Neural cell (in vitro differentiated cells): ENCODE data around the gene GRID2IP.

ENCODE experiments used
- EP300 ChIP-seq: fragments of 450-650 bp; conservative IDR thresholded peaks from 2 replicates; pipeline ENCODE4 v1.6.1; 2014; ENCODE audit warnings: antibody characterized with exemption, mild to moderate bottlenecking, moderate library complexity; ENCODE audit not compliant: poor library complexity, severe bottlenecking
- EZH2 ChIP-seq: fragments of 200-600, 300-800 bp; shearing (Covaris generic), sonication (generic); IDR thresholded peaks from 2 replicates; pipeline ENCODE4 v1.6.1; 2014; ENCODE audit warnings: antibody characterized with exemption, low read length, borderline replicate concordance, mild to moderate bottlenecking; ENCODE audit not compliant: insufficient read depth, poor library complexity, severe bottlenecking
- POLR2AphosphoS5 ChIP-seq: IDR thresholded peaks from 2 replicates; pipeline ENCODE4 v1.6.1; 2012
- TF ChIP-seq, protein P1 (sequence below): fragments of 450-650 bp; IDR thresholded peaks from 2 replicates; pipeline ENCODE4 v1.5.1; 2014; ENCODE audit warnings: antibody characterized with exemption, mild to moderate bottlenecking, moderate library complexity; ENCODE audit not compliant: poor library complexity, severe bottlenecking

DNA sequence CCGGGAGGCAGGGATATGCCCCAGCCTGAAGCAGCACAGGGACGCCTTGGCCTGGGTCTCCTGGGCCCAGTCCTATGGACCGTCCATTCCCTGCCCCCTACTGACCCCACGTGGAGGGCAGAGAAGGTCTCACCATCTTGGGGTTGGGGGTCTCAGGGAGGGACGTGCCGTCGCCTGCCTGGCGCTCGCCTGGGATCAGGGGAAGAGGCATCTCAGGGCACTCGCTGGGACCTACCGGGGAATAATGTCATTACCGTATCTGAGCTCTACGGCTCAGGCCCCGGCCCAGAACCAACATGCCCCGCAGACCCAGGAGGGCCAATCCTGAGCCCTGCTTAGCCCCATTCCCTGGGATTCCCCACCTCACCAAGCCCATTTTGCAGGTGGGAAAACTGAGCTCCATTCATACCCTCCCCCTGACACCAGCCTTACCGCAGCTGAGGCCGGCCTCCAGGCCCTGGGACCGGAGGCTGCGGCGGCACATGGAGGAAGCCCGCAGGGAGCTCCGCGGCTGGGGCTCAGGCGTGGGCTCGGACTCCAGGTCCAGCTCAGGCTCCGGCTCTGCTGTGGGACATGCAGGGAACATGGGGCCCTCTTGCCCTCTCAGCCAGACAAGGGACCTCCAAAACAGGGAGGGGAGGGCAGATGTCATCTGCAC lies 40.7 kb downstream of the GRID2IP start:
- TF ChIP-seq, protein P1, sequence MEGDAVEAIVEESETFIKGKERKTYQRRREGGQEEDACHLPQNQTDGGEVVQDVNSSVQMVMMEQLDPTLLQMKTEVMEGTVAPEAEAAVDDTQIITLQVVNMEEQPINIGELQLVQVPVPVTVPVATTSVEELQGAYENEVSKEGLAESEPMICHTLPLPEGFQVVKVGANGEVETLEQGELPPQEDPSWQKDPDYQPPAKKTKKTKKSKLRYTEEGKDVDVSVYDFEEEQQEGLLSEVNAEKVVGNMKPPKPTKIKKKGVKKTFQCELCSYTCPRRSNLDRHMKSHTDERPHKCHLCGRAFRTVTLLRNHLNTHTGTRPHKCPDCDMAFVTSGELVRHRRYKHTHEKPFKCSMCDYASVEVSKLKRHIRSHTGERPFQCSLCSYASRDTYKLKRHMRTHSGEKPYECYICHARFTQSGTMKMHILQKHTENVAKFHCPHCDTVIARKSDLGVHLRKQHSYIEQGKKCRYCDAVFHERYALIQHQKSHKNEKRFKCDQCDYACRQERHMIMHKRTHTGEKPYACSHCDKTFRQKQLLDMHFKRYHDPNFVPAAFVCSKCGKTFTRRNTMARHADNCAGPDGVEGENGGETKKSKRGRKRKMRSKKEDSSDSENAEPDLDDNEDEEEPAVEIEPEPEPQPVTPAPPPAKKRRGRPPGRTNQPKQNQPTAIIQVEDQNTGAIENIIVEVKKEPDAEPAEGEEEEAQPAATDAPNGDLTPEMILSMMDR = no peak
- TF ChIP-seq EP300 (no peak), POLR2AphosphoS5 (no peak), EZH2 (no peak)
